Measurements from ENCODE around the gene PSG11.
"Not testable (repeated sequence)": the region's sequence is repeated elsewhere in the genome, so short reads cannot be mapped to it uniquely, and the experiment has no call there.

PSG11 gene

GRCh38 chr19:42989851-42990250 lies 36.4 kb downstream of the PSG11 start:
- DNase-seq (ENCODE audit: low read depth, low spot score), result peak; percentile 84
- H3K27ac ChIP-seq, result peak overlapping the region; percentile 74

DNA sequence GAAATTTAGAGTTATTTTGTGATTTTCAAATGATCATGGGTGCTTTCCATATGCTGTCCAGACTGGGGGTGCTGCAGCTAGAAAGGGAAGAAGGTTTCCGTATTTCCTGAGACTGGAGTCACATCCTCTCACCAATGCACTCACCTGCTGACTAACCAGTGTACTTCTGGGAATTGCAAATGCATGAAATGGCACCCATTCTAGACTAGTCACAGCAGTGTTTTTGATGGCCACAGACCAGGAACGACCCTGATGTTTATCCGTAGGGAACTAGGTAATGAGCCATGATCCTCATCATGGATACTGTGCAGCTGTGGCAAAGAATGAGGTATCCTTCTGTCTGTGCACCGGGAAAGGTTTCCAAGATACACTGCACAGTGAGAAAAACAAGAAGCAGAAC lies 37.1 kb downstream of the PSG11 start:
- DNase-seq (ENCODE audit: low read depth, low spot score), result not testable (repeated sequence)
- H3K27ac ChIP-seq, result peak overlapping the region; percentile 74

DNA sequence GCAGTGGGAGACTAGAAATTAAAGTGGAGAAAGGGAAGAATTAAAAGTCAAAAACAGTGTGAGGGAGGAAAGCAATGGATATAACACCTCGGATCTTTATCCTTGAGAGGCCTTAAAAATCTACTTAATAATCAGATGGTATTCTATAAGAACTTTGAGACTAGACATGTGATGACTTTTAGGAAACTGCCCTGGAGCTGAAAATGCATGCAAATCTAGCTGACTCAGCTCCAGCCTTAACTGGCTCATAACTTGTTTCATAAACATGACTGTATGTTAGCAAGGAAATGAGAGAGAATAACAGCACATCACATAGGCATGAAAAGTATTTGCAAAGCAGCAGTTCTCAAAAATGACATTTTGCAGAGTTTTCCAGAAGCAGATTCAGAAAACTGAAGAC lies 38.1 kb downstream of the PSG11 start:
- H3K27ac ChIP-seq, result peak overlapping the region; percentile 74
- not testable (repeated sequence) for DNase-seq (ENCODE audit: low read depth, low spot score)

DNA sequence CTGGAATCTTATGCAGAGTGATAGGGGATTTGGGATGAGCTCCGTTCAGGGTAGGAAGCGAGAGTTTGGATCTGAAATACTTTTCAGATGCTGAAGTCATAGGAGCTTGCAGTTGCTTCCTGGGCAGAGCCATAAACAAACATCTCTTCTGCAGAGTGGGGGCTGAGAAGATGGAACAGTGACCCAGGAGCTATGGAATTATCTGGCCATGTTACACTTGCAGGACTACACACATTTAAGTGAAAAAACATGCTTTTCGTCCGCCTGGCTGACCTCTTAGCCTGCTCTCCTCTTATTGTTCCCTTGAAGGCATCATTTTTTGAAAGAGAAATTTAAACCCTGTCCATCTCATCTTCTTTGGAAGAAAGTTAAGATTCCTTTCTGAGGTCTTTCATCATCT lies 40.7 kb downstream of the PSG11 start:
- no peak for DNase-seq (ENCODE audit: low read depth, low spot score)

DNA sequence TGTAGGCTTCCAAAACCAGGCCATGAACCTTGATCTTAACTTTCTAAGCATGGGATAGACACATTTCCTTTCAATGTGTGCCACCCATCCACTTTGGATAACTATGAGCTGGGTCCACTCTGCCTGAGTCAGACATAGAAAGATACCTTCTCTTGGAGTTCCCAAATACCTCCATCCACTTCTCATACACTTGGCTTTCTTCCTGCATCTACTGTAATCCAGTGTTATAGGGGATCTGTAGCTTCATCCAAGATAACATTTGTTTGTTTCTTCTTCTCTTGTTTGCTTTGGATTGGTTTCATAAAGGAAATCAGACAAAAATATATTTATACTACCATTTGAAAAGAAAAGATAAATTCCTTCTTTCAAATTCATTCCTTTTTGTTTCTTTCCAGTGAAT lies 44.2 kb downstream of the PSG11 start:
- not testable (repeated sequence) for DNase-seq (ENCODE audit: low read depth, low spot score); H3K27ac ChIP-seq

More for the DNA sequence above, 40.7 kb downstream of the PSG11 start:
- H3K27ac ChIP-seq, result no peak overlapping the region

- not testable (repeated sequence) for DNase-seq (ENCODE audit: low read depth, low spot score); H3K27ac ChIP-seq
These were observed 54.8 kb downstream of the PSG11 start for GRCh38 chr19:42971451-42971850.

- DNase-seq (ENCODE audit: low read depth, low spot score), result no peak
- H3K27ac ChIP-seq, result peak overlapping the region; percentile 10
These were observed 61.1 kb downstream of the PSG11 start for GRCh38 chr19:42965176-42965575.

DNA sequence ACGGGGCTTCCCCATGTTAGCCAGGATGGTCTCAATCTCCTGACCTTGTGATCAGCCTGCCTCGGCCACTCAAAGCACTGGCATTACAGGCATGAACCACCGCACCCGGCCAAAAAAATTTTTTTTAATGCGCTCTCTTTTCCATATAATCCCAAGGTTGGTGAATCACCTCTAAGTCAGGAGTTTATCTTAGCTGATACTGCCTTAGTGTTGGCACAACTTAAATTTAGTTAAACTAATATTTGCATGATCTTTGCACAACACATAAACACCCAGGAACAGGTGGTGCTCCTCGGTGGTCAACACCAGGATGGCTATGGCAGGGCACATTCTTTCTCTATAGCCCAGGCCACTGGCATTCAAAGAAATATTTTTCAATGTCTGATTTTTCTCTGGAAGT lies 65.2 kb downstream of the PSG11 start:
- no peak overlapping the region for H3K27ac ChIP-seq
- DNase-seq (ENCODE audit: low read depth, low spot score), result no peak

Data from epithelial cell of prostate (primary cell).